Stimulated activated CD8-positive, alpha-beta memory T cell treated with anti-CD3 and anti-CD28 coated beads, Interleukin-15, amount 100 ng/mL, for 24 hours (primary cell): ENCODE measurements around the gene RSPH1.
"Not testable (repeated sequence)": the region's sequence is repeated elsewhere in the genome, so short reads cannot be mapped to it uniquely, and the experiment has no call there.

Experiments used
- DNase-seq: peaks from one replicate; pipeline ENCODE4 v3.0.0-alpha.2; 2020; ENCODE audit warnings: low read depth

RSPH1 gene

DNA sequence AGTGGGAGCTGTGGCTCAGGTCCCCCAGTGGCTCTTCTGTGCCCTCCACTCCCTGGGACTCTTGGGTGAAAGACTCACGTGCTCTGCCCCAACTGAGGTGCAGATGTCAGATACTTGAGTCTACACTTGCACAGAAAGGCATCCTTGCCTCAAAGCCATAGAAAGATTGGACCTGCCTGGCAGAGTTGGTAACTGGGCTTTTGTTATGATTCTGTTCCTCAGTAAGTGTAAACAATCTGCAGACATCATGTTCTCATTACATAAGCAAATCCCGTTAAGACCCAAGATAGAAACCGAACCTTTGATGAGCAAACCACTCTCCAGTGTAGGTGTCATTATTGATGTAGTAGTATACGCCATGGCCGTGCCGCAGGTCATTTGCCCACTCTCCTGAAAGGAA is 10.0 kb downstream of the RSPH1 start:
- no peak for DNase-seq

DNA sequence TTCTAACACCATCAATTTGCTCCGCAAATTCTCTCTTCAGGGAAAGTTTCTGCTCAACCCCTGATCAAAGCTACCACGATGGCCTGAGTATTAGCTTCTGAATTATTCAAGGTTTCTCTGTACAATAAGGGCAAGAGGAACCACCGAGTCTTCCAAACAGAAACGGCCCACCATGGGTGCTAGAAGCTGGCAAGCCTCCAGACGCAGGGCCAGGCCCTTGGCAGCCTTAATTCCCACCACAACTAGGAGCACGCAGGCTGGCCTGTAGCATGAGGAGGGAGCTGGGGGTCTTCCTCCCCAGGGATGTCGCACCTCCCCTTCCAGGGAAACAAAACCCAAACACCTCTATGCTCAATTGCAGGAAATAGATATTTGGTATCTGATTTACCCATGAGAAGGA is 11.1 kb downstream of the RSPH1 start:
- no peak for DNase-seq

DNA sequence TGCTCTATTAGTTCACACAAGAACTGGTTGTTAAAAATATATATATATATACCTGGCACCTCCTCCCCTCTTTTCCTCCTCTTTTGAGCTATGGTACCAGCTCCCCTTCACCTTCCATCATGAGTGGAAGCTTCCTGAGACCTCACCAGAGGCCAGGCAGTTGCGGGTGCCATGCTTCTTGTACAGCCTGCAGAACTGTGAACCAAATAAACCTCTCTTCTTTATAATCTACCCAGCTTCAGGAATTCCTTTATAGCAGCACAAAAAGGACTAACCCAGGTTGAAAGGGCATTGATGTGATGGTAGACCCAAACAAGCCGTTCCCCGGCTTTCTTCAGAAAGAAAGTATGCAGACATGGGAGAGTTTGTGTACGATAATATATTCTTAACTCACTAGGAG is 14.9 kb downstream of the RSPH1 start:
- no peak for DNase-seq

DNA sequence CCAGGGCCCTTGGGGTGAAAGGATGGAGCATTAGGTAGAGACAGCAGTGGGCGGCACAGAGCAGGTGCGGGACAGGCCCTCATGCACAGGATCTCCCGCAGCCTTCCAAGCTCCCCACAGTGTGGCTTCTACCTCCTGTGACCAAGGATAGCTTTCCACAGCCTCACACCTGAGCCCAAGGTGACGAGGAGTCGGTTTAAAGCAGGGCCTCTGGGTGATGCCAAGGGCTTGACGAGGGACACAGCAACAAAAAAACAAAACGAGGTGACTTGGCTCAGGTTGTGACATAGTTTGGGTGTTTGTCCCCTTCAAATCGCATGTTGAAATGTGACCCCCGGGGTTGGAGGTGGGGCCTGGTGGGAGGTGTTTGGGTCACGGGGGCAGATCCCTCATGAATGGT is 15.3 kb downstream of the RSPH1 start:
- no peak for DNase-seq

DNA sequence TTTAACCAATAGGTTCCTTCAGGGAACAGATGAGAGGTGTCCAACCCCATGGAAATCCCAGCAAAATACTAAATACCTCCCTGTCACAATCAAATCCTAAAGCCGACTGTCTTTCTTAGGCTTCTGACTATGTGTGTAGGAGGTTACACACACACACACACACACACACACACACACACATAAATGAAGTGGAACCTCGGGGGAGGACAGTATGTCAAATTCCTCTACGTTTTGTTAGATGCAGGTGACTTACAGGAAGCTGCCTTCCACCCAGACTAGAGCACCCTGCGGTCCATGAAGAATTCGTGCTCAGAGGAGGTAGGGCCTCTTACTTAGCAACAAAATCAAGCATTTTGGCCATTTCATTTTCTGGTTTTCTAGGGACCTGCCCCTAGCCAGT is 16.4 kb downstream of the RSPH1 start:
- no peak for DNase-seq

DNA sequence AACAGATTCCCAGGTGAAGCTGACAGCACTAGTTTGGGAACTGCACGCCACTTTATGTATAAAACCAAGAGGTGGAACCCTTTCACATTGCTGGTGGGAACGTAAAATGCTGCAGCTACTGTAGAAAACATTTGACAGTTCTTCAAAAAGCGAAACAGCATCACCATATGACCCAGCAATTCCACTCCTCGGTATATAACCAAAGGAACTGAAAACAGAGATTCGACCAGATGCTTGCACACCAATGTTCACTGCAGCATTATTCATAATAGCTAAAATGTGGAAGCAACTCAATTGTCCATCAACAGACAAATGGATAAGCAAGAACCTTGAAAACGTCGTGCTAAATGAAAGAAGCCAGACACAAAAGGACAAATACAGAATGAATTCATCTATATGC is 17.5 kb downstream of the RSPH1 start:
- DNase-seq: no peak

DNA sequence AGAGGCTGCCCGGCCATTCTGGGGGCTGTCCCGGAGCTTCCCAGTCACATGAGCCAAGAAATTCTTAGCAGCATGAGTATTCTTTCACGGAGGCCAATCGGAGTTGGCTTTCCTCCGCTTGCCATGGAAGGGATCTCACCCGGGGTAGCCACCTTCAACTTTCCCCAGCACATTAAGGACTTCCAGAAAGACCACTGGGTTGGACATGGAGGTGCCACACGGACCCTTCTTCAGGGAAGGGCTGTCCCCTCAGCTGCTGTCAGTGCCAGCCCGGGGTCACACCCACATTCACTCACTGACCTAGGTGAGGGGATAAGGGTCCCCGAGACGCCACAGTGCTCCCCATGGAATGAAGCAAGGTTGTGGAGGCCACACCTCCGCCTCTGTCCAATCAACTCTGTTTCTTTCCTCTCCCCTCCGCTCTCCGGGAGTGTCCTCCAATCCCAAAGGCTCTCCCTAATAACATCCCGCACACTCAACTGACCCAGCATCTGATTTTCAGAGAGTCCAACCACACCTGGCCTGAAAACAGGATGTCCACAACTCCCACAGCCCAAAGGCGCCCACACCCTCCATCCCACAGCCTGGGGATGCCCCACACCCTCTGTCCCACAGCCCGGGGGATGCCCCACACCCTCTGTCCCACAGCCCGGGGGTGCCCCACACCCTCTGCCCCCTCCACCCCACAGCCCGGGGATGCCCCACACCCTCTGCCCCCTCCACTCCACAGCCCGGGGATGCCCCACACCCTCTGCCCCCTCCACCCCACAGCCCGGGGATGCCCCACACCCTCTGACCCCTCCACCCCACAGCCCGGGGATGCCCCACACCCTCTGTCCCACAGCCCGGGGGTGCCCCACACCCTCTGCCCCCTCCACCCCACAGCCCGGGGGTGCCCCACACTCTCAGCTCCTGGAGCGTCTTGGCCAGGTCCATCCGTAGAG is 19.4 kb downstream of the RSPH1 start:
- DNase-seq: no peak

DNA sequence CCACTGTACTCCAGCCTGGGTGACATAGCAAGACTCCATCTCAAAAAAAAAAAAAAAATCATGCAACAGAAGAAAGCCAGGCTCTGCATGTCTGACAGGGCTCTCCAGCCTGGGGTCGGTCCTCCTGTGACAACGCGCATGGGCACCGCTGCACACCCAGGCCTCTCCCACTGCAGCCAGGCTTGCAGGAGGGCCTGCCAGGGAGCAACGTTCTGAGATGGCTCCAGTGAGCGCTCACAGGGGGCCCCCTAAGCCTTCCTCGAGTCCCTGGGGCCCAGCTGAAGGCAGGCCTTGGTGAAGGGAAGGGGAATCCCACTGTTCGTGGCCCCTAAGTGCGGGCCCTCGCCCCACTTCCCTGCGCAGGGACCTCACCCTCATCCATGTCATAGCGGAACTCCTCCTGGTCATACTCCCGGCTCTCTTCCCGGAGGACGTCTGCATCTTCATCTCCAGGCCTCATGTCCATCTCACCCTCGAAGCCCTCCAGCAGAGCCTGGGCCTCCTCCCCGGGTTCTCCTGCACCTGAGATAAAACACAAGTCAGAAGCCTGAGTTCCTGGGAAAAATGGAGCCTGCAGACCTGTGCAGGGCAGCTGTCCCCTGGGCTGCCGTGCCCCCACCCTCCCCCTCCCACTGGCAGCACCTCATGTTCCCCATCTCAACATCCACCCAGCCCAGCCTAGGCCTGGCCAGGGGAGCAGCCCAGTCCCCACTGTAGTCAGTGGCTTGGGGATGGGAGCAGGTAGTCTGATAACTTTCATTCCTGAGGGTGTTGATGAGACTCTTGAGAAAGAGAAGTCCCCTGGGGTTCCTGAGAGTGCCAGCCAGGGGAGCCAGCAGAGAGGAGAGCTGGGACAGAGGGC is 20.3 kb downstream of the RSPH1 start:
- no peak for DNase-seq

DNA sequence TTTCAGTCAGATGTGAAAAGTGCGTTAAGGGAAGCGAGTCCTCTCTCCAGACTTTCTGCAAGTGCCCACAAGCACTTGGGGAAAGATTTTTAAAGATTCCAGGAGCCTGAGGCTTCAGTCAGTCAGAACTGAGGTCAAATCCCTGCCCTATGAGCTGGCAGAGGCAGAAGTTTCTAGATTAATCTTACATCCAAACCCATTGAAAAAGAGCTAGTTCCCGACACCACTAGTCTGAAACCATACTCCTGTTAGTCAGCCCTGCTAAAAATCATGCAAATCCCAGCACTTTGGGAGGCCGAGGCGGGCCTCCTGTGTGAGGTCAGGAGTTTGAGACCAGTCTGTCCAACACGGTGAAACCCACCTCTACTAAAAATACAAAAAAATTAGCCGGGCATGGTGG is 21.0 kb downstream of the RSPH1 start:
- no peak for DNase-seq

DNA sequence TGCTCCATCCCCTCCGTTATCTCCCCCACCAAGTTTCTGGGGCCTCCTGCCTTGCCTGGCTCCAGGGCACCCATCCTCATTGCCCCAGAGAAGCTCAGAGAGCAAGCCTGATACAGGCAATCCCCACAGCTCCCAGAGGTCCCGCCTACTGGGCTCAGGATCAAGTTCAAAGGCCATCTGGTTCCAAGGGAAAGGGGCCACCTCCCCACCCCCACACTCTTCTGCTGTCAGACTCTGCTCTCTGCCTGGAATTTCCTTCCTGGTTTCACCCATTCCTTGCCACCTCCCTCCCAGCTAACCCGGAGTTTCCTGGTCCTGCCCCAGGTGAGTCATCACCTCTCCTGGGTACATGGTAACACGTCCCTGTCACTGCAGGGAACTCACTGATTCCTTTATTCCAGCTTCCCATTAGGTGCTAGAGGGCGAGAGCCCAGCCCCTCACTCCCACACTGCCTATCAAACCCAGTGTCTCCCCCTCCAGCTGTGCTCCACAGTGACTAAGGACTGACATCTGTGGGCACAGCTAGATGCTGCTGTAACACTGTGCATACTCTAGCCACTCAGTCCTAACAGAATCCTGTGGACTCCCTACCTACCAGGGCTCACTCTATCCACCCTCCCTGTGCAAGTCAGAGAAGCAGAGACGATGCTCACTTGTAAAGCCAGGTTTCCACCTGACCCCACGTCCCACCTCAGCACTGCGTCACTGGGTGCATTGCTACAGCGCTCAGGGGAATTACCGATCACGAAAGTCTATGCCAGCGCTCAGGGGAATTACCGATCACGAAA is 21.8 kb downstream of the RSPH1 start:
- no peak for DNase-seq

DNA sequence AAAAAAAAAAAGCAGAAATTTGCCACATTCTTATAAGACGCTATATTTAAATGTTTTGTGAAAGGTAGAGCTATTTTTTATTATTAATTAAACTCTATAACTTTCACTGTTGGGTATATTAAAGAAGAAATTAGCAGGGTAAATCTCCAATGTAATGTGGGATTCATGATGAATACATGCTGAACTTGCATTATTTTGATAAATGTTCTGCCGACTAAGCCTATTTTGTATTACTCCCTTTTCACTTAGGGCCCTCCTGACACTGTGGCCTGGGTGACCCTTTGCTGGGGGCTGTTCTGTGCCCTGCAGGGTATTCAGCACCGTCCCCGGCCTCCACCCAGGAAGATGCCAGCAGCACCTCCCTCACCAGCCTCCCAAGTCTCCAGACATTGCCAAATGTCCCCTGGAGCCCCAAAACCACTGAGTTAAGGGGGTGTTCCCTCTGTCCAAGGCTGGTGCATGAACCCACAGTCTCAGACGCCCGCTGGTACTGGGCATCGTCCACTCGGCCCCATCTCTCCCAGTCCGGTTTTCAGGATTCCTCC is 22.5 kb downstream of the RSPH1 start:
- no peak for DNase-seq

DNA sequence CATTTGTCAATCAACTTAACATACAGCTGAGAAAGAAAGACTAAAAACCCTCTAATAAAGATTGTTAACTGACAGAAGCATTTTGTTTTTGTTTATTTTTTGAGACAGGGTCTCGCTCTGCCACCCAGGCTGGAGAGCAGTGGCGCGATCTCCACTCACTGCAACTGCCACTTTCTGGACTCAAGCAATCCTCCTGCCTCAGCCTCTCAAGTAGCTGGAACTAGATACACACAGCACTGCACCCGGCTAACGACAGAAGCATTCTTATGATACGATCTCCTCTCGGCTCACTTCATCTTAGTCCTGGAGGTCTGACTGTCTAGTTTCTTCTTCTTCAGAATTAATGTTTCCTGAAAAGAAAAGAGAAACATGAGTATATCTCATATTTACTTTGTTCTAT is 23.5 kb downstream of the RSPH1 start:
- DNase-seq: no peak

DNA sequence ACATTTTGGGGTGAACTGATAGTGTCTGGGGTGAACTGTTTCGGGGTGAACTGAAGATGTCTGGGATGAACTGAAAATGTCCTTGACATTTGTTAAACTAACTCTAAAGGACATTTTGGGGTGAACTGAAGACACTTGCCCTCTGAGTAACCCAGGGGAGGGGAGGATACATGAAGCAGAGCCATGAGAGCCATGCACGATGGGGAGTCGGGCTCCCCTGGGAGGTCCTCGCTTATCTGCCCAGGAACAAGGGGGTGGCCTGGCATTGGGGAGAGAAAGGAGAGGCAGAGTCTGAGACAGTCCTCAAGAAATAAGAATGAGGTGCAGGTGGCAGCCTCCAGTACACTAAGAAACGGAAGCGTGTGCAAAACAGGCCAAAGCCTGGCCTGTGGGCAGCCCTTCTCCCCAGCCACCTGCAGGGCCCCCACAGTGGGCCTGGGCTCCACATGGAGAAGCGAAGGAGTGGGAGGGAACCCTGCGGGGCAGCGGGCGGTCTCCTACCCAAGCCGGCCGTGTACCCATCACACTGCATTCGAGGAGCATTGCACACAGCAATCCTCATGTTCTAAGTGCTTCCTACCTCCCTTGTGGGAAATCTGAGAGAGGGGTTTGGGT is 24.2 kb downstream of the RSPH1 start:
- DNase-seq: no peak

DNA sequence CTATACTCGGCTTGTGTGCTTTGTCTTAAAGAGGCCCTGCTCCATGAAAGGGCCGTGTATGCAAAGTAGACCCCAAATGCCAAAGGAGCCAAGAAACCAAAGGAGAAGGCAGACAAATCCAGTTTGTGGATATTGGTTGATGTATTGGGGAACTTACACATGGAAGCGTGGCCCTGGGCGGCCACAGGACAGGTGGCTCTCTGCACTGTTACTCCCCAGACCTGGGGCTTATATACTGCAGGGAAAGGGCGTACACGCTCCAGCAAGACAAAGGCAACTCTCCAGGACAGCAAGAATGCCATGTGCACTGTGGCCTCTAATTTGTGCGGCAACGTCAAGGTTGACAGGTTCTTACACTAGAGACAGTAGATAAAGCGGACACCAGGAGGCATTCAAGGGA is 24.8 kb downstream of the RSPH1 start:
- DNase-seq: no peak

DNA sequence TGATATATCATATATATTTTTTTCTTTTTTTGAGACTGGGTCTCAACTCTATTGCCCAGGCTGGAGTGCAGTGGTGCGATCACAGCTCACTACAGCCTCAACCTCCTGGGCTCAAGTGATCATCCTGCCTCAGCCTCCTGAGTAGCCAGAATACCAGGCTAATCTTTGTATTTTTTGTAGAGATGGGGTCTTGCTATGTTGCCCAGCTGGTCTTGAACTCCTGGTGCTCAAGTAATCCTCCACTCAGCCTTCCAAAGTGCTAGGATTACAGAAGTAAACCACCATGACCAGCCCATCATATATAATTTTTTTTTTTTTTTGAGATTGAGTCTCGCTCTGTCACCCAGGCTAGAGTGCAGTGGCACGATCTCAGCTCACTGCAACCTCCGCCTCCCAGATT is 26.3 kb downstream of the RSPH1 start:
- DNase-seq: not testable (repeated sequence)

DNA sequence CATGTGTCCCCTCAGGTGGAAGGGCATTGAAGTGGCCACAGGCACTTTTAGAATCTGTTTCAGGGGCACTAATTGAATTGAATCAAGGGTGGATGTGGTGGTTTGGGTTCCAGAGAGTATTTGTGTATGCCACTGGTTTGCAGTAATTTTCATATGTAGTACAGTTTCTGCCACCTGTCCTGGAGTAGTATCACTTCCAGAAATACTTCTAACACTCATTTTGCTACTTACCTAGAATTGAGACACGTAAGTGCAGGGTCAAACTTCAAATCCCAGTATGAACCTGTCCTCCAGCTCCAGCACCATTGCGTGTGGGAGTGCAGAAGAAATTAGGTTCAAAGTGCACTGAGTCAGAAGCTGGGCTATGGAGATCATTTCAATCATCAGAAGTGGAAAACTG is 26.8 kb downstream of the RSPH1 start:
- DNase-seq: no peak

DNA sequence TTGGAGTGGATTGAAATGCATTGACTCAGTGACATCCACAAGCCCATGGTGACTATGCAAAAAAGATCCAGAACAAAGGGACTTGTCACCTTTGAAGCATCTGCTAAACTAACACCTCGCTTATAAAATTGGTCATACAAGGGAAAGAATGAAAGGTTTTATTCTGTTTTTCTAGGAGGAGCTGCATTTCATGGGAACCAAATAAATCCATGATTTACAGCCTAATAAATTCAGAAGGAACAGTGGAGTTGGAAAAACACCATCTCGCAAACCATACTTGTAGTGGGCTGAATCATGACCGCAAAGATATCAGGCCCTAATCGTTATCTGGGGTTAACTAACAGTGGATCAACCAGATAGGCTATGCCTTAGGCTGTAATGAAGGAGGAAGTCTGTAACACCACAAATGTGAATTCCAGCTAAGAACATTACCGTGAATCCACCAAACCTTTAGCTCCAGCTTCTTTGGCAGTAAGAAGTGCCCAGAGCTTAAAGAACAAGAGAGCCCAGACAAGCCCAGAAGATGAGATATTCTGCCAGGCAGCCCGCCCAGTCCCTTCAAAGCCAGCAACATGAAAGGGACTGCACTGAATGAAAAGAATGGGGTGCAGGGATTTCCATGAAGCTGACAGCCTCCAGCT is 27.4 kb downstream of the RSPH1 start:
- no peak for DNase-seq

DNA sequence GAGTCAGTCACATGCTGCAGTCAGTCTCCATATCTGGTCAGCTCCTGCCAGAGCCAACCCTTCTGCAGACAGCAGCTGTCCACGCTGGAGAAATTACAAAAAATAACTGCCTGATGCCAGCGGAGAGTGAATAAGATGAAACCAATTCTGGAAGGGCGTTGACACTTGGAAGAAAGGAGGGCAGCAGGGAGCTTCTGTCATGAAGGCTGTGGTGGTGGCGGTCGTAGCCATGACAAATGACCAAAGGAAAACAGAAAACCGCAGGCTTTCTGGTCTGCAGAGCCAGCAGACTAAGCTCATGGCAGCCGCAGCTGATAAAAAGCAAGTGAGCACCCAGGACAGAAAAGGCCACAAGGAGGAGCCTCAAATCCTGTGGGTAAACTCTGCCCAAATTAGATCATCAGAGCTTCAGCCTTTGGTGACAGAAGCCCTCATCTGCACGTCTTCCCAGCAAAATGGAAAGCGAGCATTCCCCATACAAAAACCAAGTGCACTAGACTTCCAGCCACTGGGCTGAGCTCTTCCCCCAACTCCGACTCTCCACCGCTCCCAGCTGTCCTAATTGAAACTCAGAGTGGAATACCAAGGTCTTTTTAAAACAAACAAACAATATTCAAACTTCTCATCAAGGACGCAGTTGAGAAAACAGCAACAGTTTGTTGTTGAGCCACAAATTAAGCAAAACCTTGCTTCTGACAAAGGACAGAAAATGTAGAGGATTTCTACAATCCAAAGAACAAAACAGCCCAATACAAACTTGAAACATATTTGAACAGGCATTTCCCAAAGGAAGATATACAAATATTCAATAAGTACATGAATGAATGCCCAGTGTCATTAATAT is 28.7 kb downstream of the RSPH1 start:
- no peak for DNase-seq

DNA sequence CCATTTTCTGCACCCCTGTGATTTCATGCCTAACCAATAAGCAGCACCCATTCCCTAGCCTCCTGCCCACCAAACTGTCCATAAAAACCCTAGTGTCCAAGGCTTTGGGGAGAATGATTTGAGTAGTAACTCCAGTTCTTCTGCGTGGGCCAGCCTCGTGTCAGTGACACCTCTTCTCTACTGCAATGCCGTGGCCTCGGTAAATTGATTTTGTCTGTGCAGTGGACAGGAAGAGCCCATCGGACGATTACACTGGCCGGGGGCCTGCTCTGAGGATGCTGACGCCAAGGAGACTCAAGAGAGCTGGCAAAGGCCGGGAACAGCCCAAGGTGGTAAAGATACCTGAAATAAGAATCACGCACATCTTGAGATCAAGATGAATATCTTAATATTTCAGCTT is 29.3 kb downstream of the RSPH1 start:
- DNase-seq: no peak

DNA sequence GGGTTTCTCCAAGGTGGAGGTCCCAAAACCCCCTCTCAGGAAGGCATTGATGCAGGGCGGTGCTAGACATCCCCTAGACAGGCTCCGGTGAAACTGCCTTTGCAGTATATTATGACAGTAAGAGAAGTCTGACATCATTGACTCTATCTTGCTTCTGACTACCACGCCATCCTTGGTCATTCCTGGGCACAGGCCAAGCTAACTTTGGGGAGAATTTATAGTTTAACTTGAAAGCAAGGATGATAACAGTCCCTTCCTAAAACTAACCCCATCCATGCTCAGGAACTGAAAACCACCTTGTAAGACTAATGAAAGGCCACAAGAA is 30.3 kb downstream of the RSPH1 start:
- no peak for DNase-seq
